SIG-M5 treated with dmso at 0.1 percent for 504 hours (cell line): Measurements from ENCODE around the gene HMGB4.

ENCODE experiments used
- DNase-seq: peaks from one replicate; lab custom pipeline; 2025; ENCODE audit not compliant: unreplicated experiment; lab: John Stamatoyannopoulos, UW

HMGB4 gene

DNA sequence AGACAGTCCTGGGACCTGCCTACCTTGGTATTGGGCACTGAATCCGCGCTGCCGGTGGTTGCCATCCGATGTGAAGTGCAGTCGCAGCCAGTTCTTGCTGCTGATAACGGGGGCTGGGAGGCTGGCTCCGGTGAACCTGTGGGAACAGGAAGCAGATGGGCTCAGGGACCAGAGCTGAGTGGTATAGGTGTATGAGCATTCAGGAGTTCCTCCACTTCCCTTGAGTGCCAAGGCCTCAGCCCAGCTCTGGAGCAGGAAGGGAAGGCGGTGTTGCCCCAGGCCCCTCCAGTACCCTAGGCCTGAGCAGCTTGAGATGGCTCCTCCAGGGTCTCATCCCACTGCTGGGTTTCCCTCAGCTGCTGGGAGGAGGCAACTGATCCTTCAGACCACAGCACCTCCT, 17.0 kb upstream of the HMGB4 start:
- DNase-seq, result no peak

DNA sequence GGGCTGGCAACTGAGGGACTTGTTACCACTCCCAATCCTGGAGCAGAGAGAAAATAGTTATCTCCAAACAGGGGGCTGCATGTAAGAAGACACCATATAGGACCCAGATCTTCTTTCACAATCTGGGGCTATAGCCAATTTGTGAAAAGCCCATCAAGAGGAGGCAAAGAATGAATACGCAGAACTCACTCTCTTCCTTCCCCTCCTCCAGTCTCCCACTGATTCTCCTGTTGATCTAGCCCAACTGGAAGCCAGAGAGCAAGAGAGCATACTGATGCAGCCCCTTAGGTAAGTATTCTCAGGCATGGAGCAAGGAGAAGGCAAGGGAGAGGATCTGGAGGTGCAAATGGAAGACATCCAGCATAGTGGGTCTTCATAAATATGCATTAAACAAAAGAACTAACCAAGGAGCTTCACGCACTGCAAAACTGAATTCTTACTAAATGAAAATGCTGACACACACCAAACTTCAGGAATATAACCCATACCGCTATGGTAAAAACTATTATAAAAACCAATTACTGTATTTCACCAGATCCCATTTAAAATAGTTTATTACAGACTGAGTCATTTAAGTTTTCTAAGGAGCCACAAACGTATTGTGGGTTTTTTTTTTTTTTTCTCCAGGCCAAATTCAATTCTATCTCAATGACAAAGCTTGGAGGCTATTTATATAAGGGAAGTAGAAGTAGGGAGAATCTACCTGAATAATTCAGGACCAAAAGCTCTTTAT, 15.5 kb upstream of the HMGB4 start:
- no peak for DNase-seq

DNA sequence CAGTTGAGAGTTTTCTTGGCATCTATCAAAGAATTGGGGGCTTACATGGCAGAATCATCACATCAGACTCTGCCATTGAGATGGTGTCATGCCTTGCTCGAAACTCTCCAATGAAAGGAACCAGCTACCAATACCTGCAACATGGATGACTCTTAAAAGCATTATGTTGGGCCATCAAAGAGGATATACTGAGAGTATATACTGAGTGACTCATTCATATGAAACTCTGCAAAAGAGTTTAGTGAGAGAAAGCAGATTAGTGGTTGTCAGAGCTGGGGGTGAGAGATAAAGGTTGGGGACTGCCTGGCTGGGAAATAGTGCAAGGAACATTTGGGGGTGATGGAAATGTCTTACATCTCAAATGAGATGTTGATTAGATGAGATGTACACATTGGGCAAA, 14.7 kb upstream of the HMGB4 start:
- DNase-seq, result no peak

DNA sequence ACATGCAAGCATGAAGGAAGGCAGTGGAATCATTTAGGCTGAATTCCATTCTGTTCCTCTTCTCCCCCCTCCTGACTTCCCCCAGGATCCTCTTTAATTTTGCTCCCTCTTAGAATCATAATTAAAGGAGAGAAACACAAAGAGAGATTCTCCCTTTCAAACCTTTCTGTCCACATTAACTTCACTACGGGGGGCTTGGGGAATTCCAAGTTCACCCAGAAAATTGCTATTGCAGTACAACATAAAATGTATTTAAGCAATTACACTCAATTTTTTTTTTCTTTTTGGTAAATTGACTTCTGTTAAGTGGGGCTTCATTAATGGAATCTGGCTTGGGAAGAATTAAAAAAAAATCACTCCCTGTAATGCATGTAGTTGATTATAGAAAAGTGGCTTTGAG, 13.4 kb upstream of the HMGB4 start:
- DNase-seq, result no peak

DNA sequence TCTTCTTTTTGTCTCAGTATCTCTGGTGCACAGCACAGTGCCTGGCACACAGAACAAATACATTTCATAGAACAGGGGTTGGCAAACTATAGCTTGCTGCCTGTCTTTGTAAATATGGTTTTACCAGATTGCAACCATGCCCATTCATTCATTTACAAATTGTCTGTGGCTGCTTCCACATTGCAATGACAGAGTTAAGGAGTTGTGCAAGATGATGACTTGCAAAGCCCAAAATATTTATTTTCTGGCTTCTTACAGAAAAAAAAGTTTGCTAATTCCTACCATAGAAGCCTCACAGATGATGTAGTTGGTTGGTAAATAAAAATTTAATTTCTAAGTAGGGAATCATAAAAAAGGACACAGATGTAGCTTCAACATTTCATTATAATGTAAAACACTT, 11.2 kb upstream of the HMGB4 start:
- no peak for DNase-seq

DNA sequence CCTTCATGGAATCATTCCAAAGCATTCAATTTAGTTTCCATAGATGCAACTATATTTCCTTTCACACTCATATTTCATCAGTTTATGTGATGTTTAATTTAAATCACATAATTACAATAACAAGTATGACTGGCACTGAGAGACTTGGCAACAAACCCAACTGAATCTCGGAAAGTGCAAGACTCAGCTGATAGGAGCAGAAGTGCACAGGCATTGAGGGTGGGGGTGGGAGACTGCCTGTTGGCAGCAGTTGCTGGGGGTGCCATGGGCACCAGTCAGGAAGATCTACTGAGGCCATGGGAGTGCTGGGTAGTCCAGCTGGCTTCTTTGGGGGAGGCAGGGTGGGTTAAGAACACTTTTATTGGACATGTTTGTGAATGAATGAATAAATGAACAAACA, 10.4 kb upstream of the HMGB4 start:
- no peak for DNase-seq

DNA sequence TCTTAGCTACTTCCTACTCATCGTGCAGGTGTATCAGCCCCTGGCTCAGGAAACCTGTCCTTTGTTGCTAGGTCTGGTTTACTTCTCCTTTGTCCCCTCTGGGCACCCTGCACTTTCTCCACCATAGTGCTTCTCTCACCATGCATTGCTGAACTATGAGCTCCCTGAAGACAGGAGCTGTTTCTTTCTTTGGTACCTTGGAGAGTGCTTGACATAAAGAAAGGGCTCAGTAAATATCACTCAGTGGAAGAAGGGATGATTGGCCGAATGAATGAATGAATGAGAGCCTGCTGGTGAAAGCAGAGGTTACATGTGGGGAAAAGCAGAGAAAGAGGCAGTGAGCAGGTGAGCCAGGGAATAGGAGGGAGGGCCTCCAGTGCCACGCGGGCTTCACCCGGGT, 9.8 kb upstream of the HMGB4 start:
- no peak for DNase-seq

DNA sequence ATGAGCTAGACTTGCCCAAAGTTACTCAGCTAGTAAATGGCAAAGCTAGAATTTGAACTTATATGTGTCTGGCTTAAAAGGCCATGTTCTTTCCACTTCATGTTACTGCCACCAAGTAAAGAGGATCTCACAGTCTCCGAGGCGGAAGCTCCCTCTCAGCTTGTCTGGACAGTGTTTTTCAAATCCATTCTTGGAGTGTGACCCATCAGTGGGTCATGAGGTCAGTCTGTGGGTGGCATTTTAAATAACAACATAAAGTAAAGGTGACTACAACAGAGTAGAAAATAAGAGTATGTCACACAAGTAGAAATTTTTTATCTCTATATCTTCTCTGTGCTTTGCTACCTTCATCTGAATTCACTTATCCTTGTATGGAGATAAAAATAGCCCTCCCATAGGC, 3.2 kb upstream of the HMGB4 start:
- DNase-seq, result no peak

DNA sequence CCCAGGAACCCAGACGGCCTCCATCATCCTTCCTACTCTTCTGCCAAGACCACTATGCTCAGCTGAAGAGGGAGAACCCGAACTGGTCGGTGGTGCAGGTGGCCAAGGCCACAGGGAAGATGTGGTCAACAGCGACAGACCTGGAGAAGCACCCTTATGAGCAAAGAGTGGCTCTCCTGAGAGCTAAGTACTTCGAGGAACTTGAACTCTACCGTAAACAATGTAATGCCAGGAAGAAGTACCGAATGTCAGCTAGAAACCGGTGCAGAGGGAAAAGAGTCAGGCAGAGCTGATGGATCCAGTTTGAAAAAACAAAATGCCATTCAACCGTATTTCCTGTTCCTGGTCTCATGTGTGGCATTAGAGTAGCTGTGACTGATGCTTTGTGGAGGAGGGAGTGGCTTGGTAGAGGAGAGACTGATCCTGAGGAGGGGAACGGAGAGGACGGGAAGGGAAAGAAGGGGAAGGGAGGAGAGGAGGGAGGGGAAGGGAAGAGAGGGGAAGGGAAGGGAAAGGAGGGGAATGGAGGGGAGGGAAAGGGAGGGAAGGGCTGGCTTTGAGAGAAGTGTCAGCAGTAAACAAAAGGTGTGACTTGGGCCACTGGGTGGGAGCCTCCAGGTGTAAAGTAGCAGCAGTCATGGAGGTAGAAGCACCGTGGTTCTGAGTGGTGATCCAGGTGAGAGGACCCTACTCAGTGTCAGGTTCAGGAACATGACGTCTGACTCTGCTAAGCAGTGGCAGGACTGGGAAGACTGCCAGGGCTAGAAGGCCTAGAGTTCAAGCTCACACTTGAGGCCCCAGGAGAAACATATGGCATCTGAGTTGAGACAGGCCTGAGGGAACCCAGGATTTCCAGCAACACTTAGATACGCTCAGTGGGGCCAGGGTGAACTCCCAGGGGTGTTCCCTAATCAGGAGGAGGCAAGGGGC, 846 bp downstream of the HMGB4 start:
- DNase-seq, result no peak

DNA sequence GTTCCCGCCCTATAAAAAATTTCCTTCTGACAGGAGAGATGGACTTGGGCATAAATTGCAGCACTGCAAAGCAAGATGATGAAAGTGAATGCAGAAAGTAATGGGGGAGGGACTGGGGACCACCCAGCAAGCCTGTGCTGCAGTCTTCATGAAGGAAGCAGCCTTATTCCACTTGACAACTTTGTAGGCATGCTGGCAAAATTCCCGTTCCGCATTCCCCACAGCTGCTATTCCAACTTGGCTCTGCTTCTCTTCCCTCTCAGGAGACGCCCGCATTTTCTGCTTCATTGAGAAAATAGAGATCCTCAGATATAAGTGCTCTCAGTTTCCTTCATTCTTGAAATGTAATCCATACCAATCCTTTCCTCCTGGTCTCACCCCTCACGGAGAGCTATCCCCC, 2.4 kb downstream of the HMGB4 start:
- DNase-seq, result no peak

DNA sequence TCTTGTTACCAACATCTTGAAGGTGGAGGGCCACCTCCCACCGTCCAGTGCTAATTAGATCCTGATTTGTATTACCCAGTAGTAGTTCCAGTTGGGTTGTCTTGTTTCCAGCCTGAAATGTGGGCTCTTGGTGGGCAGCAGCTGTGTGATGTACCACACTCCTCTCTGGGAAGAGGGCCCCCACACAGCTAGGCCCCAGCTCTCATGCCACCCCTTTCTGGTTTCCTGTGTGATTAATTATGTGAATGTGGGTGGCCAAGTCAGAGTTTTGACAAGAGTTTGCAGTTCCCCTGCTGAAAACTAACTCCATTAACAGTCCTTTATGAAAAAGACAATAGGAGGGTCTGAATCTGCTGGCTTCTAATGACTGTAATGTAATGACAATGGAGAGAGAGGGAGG, 3.8 kb downstream of the HMGB4 start:
- no peak for DNase-seq

DNA sequence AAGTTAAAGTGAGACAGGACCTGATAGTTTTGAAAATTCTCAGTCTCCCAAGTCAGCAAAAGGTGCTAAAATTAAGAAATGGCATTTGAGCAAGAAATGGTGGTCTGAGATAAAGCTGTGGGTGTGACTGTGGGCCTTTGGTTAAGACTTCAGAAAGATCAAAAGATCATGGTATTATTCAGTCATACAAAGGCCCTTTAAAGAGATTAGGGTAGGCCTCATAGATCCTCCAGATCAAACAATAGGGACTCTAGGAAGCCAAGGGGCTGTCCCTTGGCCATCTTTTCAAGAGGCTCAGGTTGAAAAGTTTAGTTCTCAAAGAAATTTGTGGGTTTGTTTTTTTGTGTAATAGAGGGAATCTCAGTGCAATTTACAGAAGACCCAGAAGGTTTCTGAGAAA, 8.4 kb downstream of the HMGB4 start:
- DNase-seq, result no peak

DNA sequence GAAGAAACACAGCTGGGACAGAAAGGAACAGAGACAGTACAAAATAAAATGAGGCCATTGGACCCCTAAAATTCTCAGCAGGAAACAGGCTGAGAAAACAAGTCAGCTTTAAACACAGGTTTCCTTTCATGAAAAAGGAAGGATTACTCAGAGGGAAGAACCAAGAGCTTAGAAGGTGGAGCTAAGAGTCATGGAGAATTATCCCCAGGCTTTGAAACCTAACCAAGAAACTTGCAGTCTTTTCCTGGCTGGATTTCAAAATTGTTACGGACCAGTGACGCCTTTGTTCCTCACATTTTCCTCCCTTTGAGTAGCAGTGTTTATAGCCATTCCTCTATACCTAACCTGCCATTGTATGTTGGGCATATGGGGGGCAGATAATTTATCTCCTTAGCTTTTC, 8.8 kb downstream of the HMGB4 start:
- no peak for DNase-seq

DNA sequence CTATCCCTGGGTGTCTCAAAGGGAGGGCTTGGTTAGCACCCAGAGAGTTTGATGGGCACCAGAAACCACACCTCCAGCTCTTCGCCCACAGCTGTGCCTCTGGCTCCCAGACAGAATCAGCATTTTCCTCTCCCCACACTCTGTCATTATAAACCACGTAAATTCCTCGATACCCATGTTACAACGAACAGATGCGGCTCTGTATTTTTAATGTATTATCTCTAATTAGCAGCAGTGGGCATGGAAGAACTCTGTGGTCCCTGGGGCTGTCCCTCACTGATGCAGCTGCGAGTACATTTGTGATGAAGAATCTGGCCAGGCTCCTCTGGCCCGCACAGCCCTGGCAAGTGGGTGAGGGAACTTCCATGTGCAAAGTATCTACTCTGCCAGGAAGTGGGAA, 10.8 kb downstream of the HMGB4 start:
- no peak for DNase-seq

DNA sequence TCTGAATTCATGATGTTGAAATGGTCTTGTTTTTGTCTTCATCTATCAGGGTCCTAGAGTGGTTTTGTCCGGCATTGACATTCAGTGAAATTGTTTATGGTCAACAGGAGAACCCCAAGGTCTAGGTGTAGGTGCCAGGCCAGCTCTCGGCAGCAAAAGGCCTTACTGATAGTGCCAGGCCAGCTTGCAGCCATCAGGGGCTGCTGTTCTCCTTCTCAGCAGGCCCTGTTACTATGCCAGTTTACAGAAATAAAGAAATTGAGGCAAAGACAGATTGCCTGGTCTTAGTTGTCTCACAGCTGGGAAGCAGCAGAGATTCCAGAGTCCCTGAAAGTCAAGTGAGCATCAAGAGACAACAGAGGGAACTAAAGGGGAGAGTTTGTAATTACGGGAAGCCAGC, 12.0 kb downstream of the HMGB4 start:
- no peak for DNase-seq

DNA sequence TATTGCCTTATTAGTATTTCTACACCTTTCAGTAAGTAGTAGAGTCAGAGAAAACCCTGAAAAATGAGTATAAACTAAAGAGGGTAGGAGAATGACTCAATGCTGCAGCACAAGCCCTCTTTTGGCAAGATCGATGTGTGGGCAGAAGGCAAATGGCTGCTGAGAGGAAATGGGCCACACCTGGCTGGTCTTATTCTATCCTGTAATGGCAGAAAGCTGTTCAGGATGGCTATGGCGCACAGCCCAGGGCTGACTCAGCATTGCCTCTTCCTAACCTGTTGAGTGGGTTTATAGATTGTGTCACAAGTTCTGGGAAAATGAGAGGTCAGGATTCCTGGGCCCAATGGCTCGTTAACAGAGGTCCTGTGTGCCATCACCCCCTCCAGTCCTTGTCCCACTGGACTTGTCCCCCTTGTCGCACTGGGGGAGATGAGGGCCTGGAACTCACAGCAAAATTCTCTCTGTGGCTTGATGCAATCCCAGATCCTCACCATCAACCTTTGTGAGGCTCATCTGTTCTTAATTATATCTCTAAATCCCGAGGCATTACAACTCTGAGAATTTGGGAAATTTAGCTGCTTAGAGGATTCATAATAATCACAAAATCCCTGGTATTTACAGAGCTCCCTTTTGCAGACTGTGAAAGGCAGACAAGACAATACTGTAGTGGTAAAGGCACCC, 13.2 kb downstream of the HMGB4 start:
- no peak for DNase-seq

DNA sequence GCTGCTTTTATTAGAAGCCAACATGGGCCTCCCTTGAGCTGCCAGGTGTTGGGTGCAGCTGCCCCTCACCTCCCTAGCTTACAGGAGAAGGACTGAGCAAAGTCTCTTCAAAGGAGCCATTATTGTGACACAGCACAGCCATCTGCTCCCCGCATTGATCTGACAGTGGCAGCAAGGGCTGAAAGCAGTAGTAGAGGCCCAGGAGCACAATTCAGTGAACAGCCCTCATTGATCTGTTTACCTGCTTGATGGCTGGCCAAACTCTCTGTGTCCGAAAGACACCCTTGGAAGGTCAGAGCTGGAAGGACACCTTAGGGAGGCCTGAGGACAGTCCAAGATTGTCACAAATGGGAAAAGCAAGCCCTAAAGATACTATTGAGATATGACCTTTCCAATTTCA, 14.5 kb downstream of the HMGB4 start:
- no peak for DNase-seq

DNA sequence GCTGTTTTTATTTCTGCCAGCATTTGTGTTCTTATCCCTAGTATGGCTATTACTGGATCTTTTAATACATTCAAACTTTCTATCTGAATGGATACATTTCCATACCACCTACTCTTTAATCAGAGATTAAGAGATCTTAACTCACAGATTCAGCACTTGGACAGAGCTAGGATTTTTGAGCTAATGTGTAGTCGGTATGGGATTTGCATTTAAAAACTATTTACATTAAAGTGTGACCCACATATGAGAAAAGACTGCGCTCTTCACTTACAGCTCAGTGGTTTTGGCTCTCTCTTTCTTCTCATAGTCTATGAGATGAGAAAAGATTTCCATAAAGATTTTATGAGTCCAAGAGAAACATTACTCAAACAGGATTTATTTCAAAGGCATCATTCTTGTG, 16.4 kb downstream of the HMGB4 start:
- no peak for DNase-seq

DNA sequence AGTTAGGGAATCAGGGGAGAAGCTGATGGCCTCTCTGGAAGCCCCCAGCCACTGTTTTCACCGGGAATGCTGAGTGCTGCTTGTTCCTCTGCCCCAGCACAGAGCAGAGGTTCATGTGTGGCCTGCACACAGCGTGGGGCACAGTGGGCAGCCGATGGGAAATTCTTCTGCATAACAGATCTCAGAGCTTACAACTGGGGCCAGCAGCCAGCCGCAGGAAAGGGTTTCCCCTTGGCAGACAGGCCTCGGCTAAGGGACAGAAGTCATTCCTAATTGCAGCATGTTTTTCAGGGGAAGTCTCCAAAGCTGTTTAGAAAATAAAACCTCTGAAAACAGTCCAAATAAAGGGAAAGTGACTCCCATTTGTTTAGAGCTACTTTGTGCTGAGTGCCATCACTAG, 22.6 kb downstream of the HMGB4 start:
- DNase-seq, result no peak

DNA sequence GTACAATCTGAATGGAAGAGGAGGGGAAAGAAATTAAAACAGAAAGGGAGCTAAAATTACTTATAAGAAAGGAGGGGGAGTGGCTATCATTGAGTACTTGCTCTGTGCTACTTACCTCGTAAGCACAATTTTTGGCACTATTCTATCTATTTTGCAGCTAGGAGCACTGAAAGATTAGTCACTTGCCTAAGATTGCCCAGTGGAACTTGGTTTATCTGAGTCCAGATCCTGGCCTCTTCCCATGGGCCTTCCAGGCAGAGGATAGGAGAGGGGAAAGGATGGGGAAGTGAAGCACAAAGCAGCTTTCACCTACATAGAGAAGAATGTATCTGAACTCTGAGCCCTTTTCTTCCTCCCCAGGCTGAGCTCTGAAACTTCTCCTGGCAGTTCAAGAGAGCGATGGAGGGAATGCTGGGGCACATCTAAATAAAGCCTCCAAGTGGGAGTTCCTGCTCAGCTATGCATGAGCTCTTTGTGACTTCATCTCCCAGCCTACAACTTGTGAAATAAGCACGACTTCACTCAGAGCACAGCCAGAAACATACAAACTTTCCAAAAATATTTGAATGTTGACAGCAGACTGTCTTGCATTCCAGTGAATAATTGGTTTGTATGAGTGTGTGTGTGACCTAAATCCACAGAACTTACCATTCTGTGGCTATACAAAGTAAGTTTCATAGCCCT, 29.4 kb downstream of the HMGB4 start:
- no peak for DNase-seq

DNA sequence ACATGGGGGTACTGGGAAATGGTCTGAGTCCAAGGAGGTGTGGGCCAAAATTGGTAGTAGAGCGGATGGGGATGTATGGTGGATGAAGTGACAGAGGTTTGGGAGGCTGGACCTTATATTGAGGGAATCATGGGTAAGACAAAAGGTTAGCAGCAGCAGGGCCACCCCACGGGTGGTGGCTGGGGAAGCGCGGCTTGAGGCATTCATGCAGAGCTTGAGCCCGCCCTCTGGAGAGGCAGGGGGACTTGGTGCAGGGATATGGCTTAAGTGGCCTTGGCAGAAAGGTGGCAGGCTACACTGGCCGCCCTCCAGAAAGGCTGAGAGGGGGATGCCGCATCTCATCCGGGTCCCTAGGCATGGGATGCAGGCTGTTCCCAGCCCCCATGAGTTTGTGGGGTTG, 31.5 kb downstream of the HMGB4 start:
- no peak for DNase-seq
